ENCODE measurements around the gene MAST1.

DNA sequence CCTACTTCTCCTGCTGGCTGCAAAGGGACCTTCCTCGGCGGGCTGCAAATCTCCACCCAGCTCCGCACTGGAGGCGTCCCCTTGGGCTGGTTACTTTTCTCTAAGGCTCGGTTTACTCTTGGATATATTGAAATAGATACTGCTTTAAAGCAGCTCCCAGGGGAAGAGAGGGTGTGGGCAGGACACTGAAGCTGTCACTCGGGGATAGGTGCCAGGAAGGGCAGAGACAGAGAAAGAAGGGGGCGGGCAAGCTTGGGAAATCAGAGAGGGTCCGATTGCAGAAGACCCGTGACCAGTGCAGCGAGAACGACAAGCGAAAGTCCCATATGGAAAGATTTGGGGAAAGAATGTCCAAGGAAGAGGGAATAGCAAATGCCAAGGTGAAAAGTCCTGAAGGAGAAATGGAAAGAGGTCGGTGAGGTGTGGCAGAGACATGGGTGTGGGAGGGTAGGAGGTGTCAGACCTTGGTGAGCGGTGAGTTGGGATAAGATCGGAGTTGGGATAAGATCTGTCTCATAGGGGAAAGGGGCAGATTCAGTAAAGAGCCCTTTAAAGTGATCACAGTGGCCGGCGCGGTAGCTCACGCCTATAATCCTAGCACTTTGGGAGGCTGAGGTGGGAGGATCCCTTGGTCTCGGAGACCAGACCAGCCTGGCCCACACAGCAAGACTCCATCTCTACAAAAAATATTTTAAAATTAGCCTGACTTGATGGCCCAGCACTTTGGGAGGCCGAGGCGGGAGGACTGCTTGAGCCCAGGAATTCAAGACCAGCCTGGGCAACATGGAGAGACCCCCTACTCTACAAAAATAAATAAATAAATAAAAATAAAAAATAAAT is 35.8 kb upstream of the MAST1 start:
- TF ChIP-seq CTCF (IDR thresholded peaks at IDR 0.05 in 2 of 3, conservative IDR thresholded peaks at IDR 0.05 in 1 of 3; ENCODE audit: borderline replicate concordance in 1 of 3, insufficient read depth in 1 of 3, low read depth in 2 of 3, low read length in 2 of 3): no peak
- TF ChIP-seq EZH2 (IDR thresholded peaks at IDR 0.05): no peak
- no peak for TF ChIP-seq RAD21 (IDR thresholded peaks at IDR 0.05; ENCODE audit: low read depth)
